Kidney (tissue), 14 donors: Measurements from ENCODE around the gene P3H1. TPM values are rescaled to one million over a fixed set of nuclear protein-coding genes. Genes with fewer than 3 reads are reported as not detected.

ENCODE experiments used
- DNase-seq, 5 donors: peaks; one replicate each; pipeline ENCODE4 v3.0.0-alpha.2; 2013 to 2020
- FAIRE-seq: peaks from 2 replicates; lab custom pipeline; 2012; peaks lifted over from hg19 to GRCh38; lab: Jason Lieb, UNC
- H3K27ac ChIP-seq, 2 donors: one replicate each; pipeline ENCODE4 v1.7.0; 2013; ENCODE audit warnings: low read depth in 2 of 2, low read length in 2 of 2, inconsistent platforms in 1 of 2
- H3K27me3 ChIP-seq: one replicate; pipeline ENCODE4 v1.7.1; 2013; ENCODE audit warnings: low read length, inconsistent platforms; ENCODE audit not compliant: control insufficient read depth, insufficient read depth
- H3K36me3 ChIP-seq, 3 donors: one replicate each; pipeline versions ENCODE4 v1.7.0 to v1.7.1; 2013; ENCODE audit warnings: low read length in 3 of 3, control low read depth in 1 of 3, inconsistent platforms in 1 of 3; ENCODE audit not compliant: insufficient read depth in 3 of 3, control insufficient read depth in 2 of 3
- H3K4me1 ChIP-seq, 3 donors: one replicate each; pipeline versions ENCODE4 v1.7.0 to v1.7.1; 2013; ENCODE audit warnings: low read length in 3 of 3, inconsistent platforms in 1 of 3, low read depth in 1 of 3; ENCODE audit not compliant: control insufficient read depth in 2 of 3, insufficient read depth in 2 of 3
- H3K4me3 ChIP-seq, 3 donors: one replicate each; pipeline versions ENCODE4 v1.7.0 to v1.8.1; 2013; ENCODE audit warnings: low read length in 3 of 3, control low read depth in 1 of 3, inconsistent platforms in 1 of 3
- H3K9ac ChIP-seq, 3 donors: one replicate each; pipeline versions ENCODE4 v1.7.0 to v1.7.1; 2013; ENCODE audit warnings: low read length in 3 of 3, control low read depth in 1 of 3, inconsistent platforms in 1 of 3
- H3K9me3 ChIP-seq, 3 donors: one replicate each; pipeline versions ENCODE4 v1.7.0 to v1.7.1; 2013; ENCODE audit warnings: low read length in 3 of 3, control low read depth in 1 of 3, inconsistent platforms in 1 of 3; ENCODE audit not compliant: control insufficient read depth in 2 of 3, insufficient read depth in 1 of 3
- CTCF ChIP-seq: IDR thresholded peaks from 3 replicates; pipeline ENCODE4 v1.5.1; 2012; ENCODE audit warnings: mild to moderate bottlenecking, moderate library complexity, borderline replicate concordance; ENCODE audit not compliant: insufficient read depth; ENCODE audit errors: extremely low read depth
- intact Hi-C: fragments of 100-400 bp; cut with DNase I; formaldehyde crosslinking; loops from one replicate; pipeline ENCODE4 v1.11.1; 2022
- polyA plus RNA-seq: library from polyadenylated mRNA; stranded (reverse); fragments of 350-450 nt; fragmentation: Illumina TruSeq; extraction: RNeasy Lipid Tissue Mini Kit (QIAGEN cat#74804); gene quantifications from one replicate; pipeline ENCODE4 v1.2.3, GENCODE V29; 2014; ENCODE audit warnings: low read depth, low replicate concordance; ENCODE audit not compliant: insufficient read depth
- total RNA-seq: library from RNA; stranded (reverse); fragmentation: NEBNext Ultra II Directional; extraction: Animal tissue kit (Norgen Biotek cat#: 25700); gene quantifications from one replicate; pipeline ENCODE4 v1.2.1, GENCODE V29; 2021
- donor health status: control.
- donor health status: control.
- donor health status: control.
- donor health status: control.
- donor health status: control.
- donor health status: DM: yes; HTN: yes; CAD: no.
- donor health status: Normal renal cell carcinoma (clear cell type).

Gene P3H1
- total and polyA plus RNA-seq, 2 donors from 2014 or later: 19.0 to 29.7 TPM

GRCh38 chr1:42788021-42788420 lies 21.2 kb upstream of the P3H1 start:
- Histone ChIP-seq H3K9ac (no peak overlapping the region), H3K9me3 (no peaks in the 10 kb centered on the region), H3K4me3 (no peak overlapping the region), H3K27me3 (no peaks in the 10 kb centered on the region), H3K27ac (no peak overlapping the region), H3K36me3 (peaks cover 0 to 1% (median 0%) of the 10 kb centered on the region in 3 donors), H3K4me1 (peaks cover 0 to 8% (median 3%) of the 10 kb centered on the region in 3 donors)
- DNase-seq: no peak
- no peak for TF ChIP-seq CTCF
- FAIRE-seq: no peak
- intact Hi-C loops: no loop called here

GRCh38 chr1:42786097-42786496 lies 19.3 kb upstream of the P3H1 start:
- Histone ChIP-seq H3K4me3 (no peak overlapping the region), H3K36me3 (peaks cover 0 to 3% (median 0%) of the 10 kb centered on the region in 3 donors), H3K4me1 (peaks cover 0 to 8% (median 3%) of the 10 kb centered on the region in 3 donors), H3K9ac (no peak overlapping the region), H3K27ac (no peak overlapping the region), H3K27me3 (no peaks in the 10 kb centered on the region), H3K9me3 (no peaks in the 10 kb centered on the region)
- no peak for TF ChIP-seq CTCF
- intact Hi-C loops: no loop called here
- FAIRE-seq: no peak
- no peak for DNase-seq

- no peak within 1 kb of the TSS for H3K27ac ChIP-seq
- FAIRE-seq (no peak), DNase-seq (peak; percentile 18 to 78 (median 52))
- H3K9me3 ChIP-seq: no peaks in the 10 kb centered on the region
- H3K36me3 ChIP-seq: peaks cover 0 to 3% (median 0%) of the 10 kb centered on the region in 3 donors
- peak within 1 kb of the TSS in 1 of 3 donors; percentile 23 for H3K9ac ChIP-seq
- H3K4me1 ChIP-seq: peaks cover 0 to 8% (median 3%) of the 10 kb centered on the region in 3 donors
- intact Hi-C loops: no loop called here
- peak within 1 kb of the TSS; percentile 37 to 55 (median 48) for H3K4me3 ChIP-seq
- TF ChIP-seq CTCF: no peak
- H3K27me3 ChIP-seq: no peaks in the 10 kb centered on the region
Measured at GRCh38 chr1:42784946-42785693, 18.3 kb upstream of the P3H1 start, which contains the start of gene TMEM269. TSS of gene TMEM269 (plus strand) at chr1:42784991. CDS start at chr1:42789894, 4,903 bp downstream.
